Measurements from ENCODE around the gene GABRB3. TPM values are rescaled to one million over a fixed set of nuclear protein-coding genes. Genes with fewer than 3 reads are reported as not detected.

GABRB3 gene
- total RNA-seq, 1 donor from 2014 or later = 47.9 TPM

DNA sequence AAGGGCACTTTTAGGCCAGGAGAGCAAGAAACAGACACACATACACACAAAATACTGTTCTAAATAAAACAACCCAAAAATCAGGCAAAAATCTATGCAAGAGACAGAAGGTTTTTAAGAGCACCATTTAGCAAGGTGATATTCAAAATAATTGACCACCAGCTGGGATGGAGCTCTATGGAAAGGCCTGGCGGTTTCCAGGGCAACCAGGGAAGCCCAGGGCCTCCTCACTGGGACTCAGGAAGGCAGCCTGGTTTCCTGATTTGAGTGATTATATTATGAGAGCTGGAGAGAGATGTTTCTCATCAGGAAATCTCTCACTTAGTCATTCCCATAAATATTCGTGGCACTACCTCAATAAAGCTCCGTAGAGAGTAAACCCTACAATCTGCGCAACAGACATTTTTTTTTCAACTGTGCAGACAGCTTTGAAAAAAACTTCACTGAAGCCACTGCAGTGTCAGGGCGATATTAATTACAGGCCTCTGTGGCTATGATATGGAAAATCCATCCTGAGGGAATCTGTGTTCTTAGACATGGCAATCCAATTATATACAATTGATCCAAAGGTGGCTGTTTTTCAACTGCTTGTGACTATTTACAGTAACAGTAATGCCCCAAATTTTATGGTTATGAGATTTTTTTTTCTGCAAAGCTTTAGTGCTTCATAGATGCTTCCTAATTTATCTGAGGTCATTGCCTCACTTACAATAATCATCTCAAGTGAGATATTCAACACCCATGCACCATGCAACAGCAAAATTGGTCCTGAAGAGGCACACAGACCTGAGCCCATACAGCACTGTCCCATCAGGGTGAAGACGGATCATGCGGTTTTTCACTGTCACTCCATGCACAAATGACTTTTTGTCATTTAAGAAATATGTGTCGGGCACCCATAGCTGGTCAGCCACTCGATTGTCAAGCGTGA is 152.1 kb downstream of the GABRB3 start:
- DNase-seq (ENCODE audit: low read depth) (no peak), FAIRE-seq (no peak)
- Mint-ChIP-seq H3K27ac (ENCODE audit: unreplicated experiment) (no peak overlapping the region), H3K27me3 (ENCODE audit: low read depth, unreplicated experiment) (no peaks in the 10 kb centered on the region), H3K36me3 (ENCODE audit: low read depth, unreplicated experiment) (peaks cover 6% of the 10 kb centered on the region), H3K4me3 (ENCODE audit: unreplicated experiment) (no peak overlapping the region), H3K4me1 (ENCODE audit: low read depth, unreplicated experiment) (peaks cover 12% of the 10 kb centered on the region), H3K9me3 (ENCODE audit: unreplicated experiment) (no peaks in the 10 kb centered on the region)
- TF ChIP-seq, protein P1, sequence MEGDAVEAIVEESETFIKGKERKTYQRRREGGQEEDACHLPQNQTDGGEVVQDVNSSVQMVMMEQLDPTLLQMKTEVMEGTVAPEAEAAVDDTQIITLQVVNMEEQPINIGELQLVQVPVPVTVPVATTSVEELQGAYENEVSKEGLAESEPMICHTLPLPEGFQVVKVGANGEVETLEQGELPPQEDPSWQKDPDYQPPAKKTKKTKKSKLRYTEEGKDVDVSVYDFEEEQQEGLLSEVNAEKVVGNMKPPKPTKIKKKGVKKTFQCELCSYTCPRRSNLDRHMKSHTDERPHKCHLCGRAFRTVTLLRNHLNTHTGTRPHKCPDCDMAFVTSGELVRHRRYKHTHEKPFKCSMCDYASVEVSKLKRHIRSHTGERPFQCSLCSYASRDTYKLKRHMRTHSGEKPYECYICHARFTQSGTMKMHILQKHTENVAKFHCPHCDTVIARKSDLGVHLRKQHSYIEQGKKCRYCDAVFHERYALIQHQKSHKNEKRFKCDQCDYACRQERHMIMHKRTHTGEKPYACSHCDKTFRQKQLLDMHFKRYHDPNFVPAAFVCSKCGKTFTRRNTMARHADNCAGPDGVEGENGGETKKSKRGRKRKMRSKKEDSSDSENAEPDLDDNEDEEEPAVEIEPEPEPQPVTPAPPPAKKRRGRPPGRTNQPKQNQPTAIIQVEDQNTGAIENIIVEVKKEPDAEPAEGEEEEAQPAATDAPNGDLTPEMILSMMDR (IDR thresholded peaks at IDR 0.05; ENCODE audit: insufficient read depth, low read depth, low read length) = no peak
- no peak for TF ChIP-seq EZH2 (IDR thresholded peaks at IDR 0.05; ENCODE audit: insufficient read depth, low read length)
- no peak overlapping the region for H3K4me2 ChIP-seq (ENCODE audit: low read length)
- H2AFZ ChIP-seq (ENCODE audit: low read depth, low read length) = no peak overlapping the region
- no peak overlapping the region for H3K9ac ChIP-seq (ENCODE audit: low read length)
- H3K9me3 ChIP-seq (ENCODE audit: insufficient read depth, low read depth, low read length) = peaks cover 6% of the 10 kb centered on the region
- H3K36me3 ChIP-seq (ENCODE audit: insufficient read depth, low read length) = no peaks in the 10 kb centered on the region
- H3K27me3 ChIP-seq (ENCODE audit: insufficient read depth, low read length) = no peaks in the 10 kb centered on the region
- H3K4me3 ChIP-seq (ENCODE audit: insufficient read depth, low read depth, low read length) = no peak overlapping the region
- H3K27ac ChIP-seq (ENCODE audit: low read depth, low read length) = no peak overlapping the region
- H3K79me2 ChIP-seq (ENCODE audit: insufficient read depth, low read length) = no peaks in the 10 kb centered on the region
- H4K20me1 ChIP-seq (ENCODE audit: insufficient read depth, low read length) = no peaks in the 10 kb centered on the region
- H3K4me1 ChIP-seq (ENCODE audit: insufficient read depth, low read length) = no peaks in the 10 kb centered on the region

DNA sequence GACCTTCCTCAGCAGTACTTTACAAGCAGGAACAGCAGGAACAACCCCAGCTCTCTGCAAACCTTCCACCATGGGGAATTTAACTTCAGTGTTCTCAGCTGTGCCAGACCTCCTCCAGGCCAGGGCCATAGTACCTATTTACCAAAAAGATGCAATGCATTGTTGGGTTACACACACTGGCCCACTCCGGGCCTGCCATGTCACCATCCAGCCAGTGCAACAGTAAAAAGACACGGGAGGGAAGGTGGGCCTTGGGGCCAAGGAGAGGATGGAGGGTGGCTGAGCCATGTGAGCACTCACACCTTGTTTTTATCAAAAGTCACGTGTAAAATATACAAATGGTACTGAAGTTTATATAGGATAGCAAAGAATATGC is 157.0 kb downstream of the GABRB3 start:
- Histone ChIP-seq H3K4me3 (ENCODE audit: insufficient read depth, low read depth, low read length) (no peak overlapping the region), H3K4me1 (ENCODE audit: insufficient read depth, low read length) (no peaks in the 10 kb centered on the region), H3K9me3 (ENCODE audit: insufficient read depth, low read depth, low read length) (peaks cover 7% of the 10 kb centered on the region), H3K9ac (ENCODE audit: low read length) (no peak overlapping the region), H3K27me3 (ENCODE audit: insufficient read depth, low read length) (no peaks in the 10 kb centered on the region), H4K20me1 (ENCODE audit: insufficient read depth, low read length) (no peaks in the 10 kb centered on the region), H3K27ac (ENCODE audit: low read depth, low read length) (no peak overlapping the region), H2AFZ (ENCODE audit: low read depth, low read length) (no peak overlapping the region), H3K4me2 (ENCODE audit: low read length) (no peak overlapping the region), H3K79me2 (ENCODE audit: insufficient read depth, low read length) (no peaks in the 10 kb centered on the region), H3K36me3 (ENCODE audit: insufficient read depth, low read length) (no peaks in the 10 kb centered on the region)
- Mint-ChIP-seq H3K27me3 (ENCODE audit: low read depth, unreplicated experiment) (no peaks in the 10 kb centered on the region), H3K4me3 (ENCODE audit: unreplicated experiment) (no peak overlapping the region), H3K4me1 (ENCODE audit: low read depth, unreplicated experiment) (peaks cover 12% of the 10 kb centered on the region), H3K36me3 (ENCODE audit: low read depth, unreplicated experiment) (no peaks in the 10 kb centered on the region), H3K27ac (ENCODE audit: unreplicated experiment) (no peak overlapping the region), H3K9me3 (ENCODE audit: unreplicated experiment) (no peaks in the 10 kb centered on the region)
- no peak for DNase-seq (ENCODE audit: low read depth)
- TF ChIP-seq, protein P1 (IDR thresholded peaks at IDR 0.05; ENCODE audit: insufficient read depth, low read depth, low read length) = no peak
- no peak for TF ChIP-seq EZH2 (IDR thresholded peaks at IDR 0.05; ENCODE audit: insufficient read depth, low read length)
- FAIRE-seq = no peak

Data from astrocyte (in vitro differentiated cells and primary cell).